ENCODE data around the gene WIPI1.

Gene WIPI1

DNA sequence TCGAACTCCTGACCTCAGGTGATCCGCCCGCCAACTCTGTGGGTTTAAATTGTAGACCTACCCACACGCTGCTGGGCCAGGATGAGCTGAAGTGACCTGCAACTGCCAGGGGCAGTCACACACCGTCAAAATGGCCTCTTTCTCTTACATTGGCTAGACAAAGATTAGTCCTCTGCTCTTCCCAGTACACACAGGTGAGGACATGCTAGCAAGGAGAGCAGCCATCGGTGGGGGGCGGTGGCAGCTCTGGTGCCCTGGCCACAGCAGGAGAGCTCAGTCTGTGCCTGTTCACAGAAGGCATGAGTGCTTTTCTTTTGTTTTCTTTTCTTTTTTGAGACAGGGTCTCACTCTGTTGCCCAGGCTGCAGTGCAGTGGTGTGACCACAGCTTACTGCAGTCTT lies 29.7 kb downstream of the WIPI1 start:
- H3K4me3 ChIP-seq (ENCODE audit: low read depth, low read length), result no peak overlapping the region
- no peak for DNase-seq (ENCODE audit: low read depth)
- TF ChIP-seq, protein P1, sequence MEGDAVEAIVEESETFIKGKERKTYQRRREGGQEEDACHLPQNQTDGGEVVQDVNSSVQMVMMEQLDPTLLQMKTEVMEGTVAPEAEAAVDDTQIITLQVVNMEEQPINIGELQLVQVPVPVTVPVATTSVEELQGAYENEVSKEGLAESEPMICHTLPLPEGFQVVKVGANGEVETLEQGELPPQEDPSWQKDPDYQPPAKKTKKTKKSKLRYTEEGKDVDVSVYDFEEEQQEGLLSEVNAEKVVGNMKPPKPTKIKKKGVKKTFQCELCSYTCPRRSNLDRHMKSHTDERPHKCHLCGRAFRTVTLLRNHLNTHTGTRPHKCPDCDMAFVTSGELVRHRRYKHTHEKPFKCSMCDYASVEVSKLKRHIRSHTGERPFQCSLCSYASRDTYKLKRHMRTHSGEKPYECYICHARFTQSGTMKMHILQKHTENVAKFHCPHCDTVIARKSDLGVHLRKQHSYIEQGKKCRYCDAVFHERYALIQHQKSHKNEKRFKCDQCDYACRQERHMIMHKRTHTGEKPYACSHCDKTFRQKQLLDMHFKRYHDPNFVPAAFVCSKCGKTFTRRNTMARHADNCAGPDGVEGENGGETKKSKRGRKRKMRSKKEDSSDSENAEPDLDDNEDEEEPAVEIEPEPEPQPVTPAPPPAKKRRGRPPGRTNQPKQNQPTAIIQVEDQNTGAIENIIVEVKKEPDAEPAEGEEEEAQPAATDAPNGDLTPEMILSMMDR (IDR thresholded peaks at IDR 0.05; ENCODE audit: insufficient read depth, low read depth, low read length, missing control alignments), result no peak

DNA sequence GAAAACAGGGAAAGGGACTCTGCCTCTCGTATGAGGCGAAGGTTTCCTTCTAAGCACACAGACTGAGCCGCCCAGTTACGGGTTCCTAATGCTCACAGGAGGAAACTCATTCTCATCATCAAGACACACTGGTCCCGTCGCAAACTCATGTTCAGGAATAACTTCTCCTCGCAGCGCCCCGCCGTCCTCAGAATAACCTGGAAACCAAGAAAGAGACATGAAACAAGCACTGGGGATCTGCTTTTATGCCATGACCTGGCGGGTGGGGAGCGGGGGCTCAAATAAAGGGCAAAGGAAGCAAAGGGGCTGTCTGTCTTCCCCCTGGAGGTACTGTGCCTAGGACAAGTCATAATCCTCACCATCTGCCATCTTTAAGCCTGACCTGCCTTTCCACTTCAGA lies 31.3 kb downstream of the WIPI1 start:
- TF ChIP-seq, protein P1 (IDR thresholded peaks at IDR 0.05; ENCODE audit: insufficient read depth, low read depth, low read length, missing control alignments), result no peak
- no peak for DNase-seq (ENCODE audit: low read depth)
- no peak overlapping the region for H3K4me3 ChIP-seq (ENCODE audit: low read depth, low read length)

DNA sequence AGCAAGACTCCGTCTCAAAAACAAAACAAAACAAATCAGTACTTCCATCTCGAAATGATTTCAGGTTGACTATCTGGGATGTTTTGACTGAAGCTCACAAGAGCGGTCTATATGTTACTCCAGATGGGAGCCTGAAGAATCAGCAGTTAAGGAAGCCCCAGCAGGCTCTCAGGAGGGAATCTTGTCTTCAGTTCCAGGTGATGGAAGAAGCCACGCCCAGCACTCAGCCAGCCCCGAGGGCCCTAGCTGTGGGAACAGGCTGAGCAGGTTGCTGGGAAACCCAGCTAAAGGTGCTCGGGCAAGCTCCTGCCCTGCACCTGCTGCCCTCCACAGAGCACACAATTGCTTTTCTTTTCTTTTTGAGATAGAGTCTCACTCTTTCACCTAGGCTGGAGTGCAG lies 32.4 kb downstream of the WIPI1 start:
- no peak overlapping the region for H3K4me3 ChIP-seq (ENCODE audit: low read depth, low read length)
- TF ChIP-seq, protein P1 (IDR thresholded peaks at IDR 0.05; ENCODE audit: insufficient read depth, low read depth, low read length, missing control alignments), result no peak
- no peak for DNase-seq (ENCODE audit: low read depth)

DNA sequence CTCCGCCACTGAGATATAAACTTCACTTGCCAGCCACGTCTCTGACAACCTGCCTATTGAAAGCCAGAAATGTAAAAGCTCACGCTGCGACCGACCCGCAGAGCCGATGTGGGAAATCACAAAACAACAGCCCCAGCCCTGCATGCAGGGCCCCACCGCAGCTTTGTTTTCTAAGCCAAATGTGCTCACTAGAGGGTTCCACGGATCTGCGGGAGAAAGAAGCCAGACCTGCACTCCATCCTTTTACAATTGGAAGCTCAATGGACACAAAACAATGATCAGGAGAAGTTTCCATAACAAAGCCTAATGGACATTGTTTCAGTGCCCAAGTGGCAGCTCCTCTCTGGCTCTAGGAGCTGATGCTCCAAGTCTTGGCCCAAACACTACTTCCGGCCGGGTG lies 33.1 kb downstream of the WIPI1 start:
- TF ChIP-seq, protein P1 (IDR thresholded peaks at IDR 0.05; ENCODE audit: insufficient read depth, low read depth, low read length, missing control alignments), result no peak
- no peak overlapping the region for H3K4me3 ChIP-seq (ENCODE audit: low read depth, low read length)
- no peak for DNase-seq (ENCODE audit: low read depth)

DNA sequence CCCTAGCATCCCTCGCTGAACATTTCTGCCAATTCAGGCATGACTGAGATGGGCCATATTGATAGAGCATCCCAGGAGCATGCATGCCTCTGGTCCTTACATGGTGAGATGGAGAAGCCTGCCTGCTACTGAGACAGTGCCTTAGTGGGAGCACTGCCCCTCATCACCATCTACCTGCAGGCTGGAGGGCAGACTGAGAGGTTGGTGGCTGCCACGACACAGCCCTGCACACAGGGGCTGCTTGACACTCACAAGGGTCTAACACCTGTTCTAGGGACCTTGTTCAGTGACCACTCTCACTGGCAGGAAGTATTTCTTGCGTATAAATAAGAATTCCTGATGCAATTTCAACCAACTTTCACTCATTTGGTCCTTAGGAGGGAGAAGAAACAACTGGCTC lies 34.0 kb downstream of the WIPI1 start:
- no peak for DNase-seq (ENCODE audit: low read depth)
- TF ChIP-seq, protein P1 (IDR thresholded peaks at IDR 0.05; ENCODE audit: insufficient read depth, low read depth, low read length, missing control alignments), result no peak
- no peak overlapping the region for H3K4me3 ChIP-seq (ENCODE audit: low read depth, low read length)

DNA sequence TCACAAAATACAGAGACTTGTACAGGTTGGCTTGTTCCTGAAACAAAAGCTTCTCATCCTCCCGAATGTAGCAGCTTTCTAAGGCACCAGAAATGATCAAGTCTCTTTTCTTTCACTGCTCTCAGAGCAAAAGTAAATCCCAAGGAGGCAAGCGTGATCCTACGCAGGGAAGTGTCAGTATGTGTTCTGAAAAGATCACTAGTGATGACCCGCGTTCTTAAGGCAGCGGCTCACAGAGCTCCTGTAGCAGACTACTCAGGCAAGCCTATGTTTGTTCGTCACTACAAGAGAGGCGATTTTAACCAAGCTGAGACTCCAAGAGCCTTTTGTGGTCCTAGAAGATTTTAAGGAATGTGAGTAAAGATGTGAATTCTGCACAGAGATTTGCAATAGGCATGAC lies 34.5 kb downstream of the WIPI1 start:
- TF ChIP-seq, protein P1 (IDR thresholded peaks at IDR 0.05; ENCODE audit: insufficient read depth, low read depth, low read length, missing control alignments), result no peak
- H3K4me3 ChIP-seq (ENCODE audit: low read depth, low read length), result no peak overlapping the region
- DNase-seq (ENCODE audit: low read depth), result no peak

DNA sequence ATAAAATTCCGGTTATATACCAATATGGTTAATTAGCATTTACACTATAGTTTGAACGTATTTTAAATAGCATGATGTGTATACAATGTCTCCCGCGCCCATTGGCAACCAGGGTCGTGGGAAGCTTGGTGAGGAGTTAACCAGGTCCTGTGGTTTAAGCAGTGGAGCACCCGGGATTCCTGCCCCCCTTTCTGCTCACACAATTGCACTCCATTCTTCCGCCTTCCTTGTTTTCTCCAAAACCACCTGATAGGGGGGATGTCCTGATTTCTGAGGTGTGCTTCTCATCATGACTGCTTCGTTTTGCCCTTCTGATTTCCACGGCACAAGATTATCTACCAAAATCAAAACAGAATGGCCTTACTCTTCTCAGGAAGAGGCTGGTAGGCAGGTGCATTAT lies 35.8 kb downstream of the WIPI1 start:
- TF ChIP-seq, protein P1 (IDR thresholded peaks at IDR 0.05; ENCODE audit: insufficient read depth, low read depth, low read length, missing control alignments), result no peak
- no peak overlapping the region for H3K4me3 ChIP-seq (ENCODE audit: low read depth, low read length)
- no peak for DNase-seq (ENCODE audit: low read depth)
